ENCODE results near the gene HINFP.
"Not testable (repeated sequence)": the region's sequence is repeated elsewhere in the genome, so short reads cannot be mapped to it uniquely, and the experiment has no call there.

Gene HINFP

GRCh38 chr11:119117004-119117706 is 4.2 kb upstream of the HINFP start:
- no peak for DNase-seq (ENCODE audit: low spot score)

- DNase-seq (ENCODE audit: low spot score): no peak
Measured at GRCh38 chr11:119118227-119118626, 3.2 kb upstream of the HINFP start.

- no peak for DNase-seq (ENCODE audit: low spot score)
Measured at GRCh38 chr11:119118946-119119345, 2.4 kb upstream of the HINFP start.

DNA sequence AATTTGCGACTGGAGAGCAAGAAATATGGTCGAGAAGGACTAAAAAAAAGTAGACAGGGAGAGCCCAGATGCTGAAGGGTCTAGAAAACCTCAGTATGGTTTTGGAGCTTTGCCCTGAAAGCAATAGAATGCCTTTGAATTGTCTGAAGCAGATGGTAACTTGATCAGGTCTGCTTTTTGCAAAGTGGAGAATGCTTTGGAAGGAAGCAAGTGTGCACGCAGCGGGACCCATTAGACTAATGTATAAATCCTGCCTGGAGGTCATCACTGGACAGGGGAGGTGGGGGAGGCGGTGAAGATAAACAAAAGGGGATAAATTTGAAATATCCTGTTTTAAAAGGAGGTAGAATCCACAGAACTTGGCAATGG is 757 bp upstream of the HINFP start:
- DNase-seq (ENCODE audit: low spot score): no peak

GRCh38 chr11:119121811-119122124 is 388 bp downstream of the HINFP start:
- no peak for DNase-seq (ENCODE audit: low spot score)

GRCh38 chr11:119125821-119126220 is 4.4 kb downstream of the HINFP start:
- no peak for DNase-seq (ENCODE audit: low spot score)

DNA sequence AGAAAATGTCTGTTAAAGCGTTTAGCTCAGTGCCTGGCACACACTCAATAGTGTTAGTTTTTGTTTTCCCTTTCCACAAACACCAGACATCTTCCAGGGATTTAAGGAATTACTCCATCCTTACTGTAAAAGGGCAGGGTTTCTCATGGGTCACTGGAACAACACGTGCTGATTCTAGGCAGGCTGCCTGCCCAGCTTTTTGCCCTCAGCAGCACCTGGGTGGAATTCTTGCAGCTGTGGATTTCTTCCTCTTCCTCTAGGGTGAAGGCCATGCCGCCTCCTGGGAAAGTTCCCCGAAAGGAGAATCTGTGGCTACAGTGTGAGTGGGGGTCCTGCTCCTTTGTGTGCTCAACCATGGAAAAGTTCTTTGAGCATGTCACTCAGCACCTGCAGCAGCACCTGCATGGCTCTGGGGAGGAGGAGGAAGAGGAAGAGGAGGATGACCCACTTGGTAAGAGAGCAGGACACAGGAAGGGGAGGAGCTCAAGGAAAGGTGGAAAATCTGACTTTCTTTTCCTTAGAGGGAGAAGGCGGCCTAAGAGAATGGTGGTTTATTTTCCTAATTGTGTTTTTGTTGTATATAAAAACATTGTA is 5.4 kb downstream of the HINFP start:
- peak; percentile 30 for DNase-seq (ENCODE audit: low spot score)

DNA sequence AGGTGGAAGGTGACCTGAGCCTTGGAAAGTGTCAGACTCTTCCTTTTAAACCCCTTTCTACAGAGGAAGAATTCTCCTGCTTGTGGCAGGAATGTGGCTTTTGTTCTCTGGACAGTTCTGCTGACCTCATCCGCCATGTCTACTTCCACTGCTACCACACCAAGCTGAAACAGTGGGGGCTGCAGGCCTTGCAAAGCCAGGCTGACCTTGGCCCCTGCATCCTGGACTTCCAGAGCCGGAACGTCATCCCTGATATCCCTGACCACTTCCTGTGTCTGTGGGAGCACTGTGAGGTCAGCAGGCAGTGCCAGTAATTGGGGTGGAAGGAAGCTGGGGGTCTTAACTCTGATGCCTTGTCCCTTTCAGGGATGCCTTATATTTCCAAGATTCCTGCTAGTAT is 9.3 kb downstream of the HINFP start:
- DNase-seq (ENCODE audit: low spot score): no peak

GRCh38 chr11:119134389-119134978 is 13.1 kb downstream of the HINFP start:
- DNase-seq (ENCODE audit: low spot score): no peak

- DNase-seq (ENCODE audit: low spot score): not testable (repeated sequence)
Measured at GRCh38 chr11:119139276-119139675, 17.9 kb downstream of the HINFP start.

GRCh38 chr11:119144825-119145486 is 23.6 kb downstream of the HINFP start:
- DNase-seq (ENCODE audit: low spot score): peak; percentile 77

GRCh38 chr11:119145551-119145950 is 24.2 kb downstream of the HINFP start:
- DNase-seq (ENCODE audit: low spot score): no peak

DNA sequence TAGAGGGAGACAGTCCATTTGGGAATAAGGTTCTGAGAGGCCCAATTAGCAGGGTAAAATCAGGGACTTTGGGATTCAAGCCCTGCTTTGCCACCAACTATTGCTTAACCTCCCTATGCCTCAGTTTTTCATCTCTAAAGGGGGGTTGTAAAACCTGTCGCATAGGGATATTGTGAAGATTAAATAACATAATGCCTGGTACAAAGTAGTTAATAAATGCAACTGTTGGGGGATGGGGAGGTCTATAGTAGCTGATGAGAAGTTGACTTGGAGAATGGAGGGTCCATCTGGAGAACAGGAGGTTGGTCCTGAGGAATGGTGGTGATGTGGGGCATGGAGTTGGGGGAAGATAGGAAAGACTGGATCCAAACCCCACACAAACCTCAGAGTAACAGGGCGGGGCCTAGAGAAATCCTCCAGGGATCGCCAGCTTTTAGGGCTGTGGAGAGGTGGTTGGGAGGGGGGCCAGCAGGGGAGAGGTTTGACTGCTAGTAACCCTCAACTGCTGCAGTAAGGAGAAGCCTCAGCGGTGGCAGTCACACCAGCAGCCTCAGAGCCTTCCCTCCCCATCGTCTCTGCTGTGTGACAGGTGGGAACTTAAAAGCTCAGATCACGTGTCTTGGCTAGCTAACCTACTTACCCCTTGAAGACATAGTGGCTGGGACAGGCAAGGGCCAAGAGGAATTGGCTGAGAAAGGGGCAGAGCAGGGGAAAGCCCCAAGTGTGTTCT is 26.4 kb downstream of the HINFP start:
- DNase-seq (ENCODE audit: low spot score): no peak

DNA sequence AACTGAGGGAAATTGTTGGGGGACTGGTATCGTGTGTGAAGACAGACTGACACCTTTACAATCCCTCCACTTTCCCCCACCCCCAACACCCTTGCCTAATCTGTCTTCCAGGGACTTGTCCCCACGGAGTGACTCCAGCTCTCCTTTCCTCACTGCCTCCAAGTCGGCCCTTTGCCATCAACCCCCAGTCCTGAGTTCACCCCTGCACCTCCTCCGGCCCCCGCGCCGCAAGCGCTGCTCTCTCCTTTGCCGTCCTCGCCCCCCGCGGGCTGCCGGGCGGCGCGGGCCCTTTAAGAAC is 27.3 kb downstream of the HINFP start:
- DNase-seq (ENCODE audit: low spot score): no peak

- DNase-seq (ENCODE audit: low spot score): no peak
Measured at GRCh38 chr11:119149018-119149785, 27.8 kb downstream of the HINFP start, which contains the start of gene ABCG4. Gene ABCG4, plus strand, starts transcription at chr11:119149052. Its CDS starts 914 bp downstream, at chr11:119149966.

DNA sequence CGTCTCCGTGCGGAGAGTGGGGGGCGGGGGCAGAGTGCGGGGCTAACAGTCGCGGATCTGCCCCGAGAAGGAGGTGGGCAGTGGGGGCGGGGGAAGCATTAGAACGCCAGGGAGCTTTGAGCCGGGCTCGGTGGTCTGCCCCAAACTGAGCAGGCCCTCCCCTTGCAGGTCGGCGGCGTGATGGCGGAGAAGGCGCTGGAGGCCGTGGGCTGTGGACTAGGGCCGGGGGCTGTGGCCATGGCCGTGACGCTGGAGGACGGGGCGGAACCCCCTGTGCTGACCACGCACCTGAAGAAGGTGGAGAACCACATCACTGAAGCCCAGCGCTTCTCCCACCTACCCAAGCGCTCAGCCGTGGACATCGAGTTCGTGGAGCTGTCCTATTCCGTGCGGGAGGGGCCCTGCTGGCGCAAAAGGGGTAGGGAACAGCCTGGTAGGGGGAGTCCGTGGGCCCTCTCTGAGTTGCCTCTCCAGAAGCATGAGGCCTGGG is 28.5 kb downstream of the HINFP start:
- DNase-seq (ENCODE audit: low spot score): no peak

- no peak for DNase-seq (ENCODE audit: low spot score)
Measured at GRCh38 chr11:119152043-119152442, 30.7 kb downstream of the HINFP start.

DNA sequence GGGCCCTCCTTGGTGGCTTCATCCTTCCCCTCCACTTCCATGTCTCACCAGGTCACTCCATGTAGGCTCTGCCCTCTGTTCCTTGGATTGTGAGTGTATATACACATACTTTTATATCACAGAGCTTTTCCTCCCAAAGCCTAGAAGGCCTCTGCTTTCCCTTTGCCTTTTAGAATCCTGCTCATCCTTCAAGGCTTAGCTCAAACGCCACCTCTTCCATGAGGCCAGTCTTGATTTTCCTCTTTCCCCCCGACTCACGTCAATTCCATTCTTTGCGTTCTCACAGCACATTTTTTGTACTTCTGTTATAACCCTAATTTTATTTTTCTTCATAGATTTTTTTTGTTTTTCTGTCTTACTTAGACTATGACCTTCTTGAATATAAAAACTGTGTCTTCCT is 31.2 kb downstream of the HINFP start:
- DNase-seq (ENCODE audit: low spot score): no peak

DNA sequence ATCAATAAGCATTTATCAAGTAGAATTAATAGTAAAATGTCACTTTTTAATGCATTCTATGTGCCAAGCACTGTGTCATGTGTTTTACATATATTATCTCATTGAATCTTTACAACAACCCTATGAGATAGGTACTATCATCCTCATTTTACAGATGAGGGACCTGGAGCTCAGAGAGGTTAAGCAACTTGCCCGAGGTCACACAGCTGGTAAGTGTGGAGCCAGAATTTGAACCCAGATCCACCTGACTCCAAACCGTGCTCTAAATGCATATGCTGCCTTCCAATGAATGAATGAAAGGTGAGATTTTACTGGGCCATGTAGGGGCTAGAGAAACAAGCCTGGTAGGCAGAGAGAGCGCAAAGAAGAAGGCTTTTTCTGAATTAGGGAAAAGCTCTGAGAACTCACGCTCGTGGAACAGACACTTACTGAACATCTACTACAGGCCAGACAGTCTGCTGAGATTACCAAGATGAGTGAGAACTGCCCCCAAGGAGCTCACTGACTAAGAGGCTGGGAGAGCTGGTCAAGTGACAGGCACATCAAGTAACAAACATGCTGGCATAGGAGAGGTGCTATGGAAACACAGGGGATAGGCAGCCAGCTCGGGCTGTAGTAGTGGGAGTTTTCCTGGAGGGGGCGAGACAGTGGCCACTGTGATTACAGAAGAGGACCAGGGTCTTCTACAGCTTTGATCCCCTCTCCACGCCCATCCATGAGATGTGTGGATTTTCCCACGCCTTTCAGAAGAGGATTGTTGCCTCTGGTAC is 31.9 kb downstream of the HINFP start:
- no peak for DNase-seq (ENCODE audit: low spot score)

- DNase-seq (ENCODE audit: low spot score): no peak
Measured at GRCh38 chr11:119154178-119154577, 32.8 kb downstream of the HINFP start.

All from kidney tubule cell (primary cell).